VCaP (cell line): Measurements from ENCODE around the gene TNNT3.

Source experiments
- H3K27ac ChIP-seq: fragments of 450-650 bp; 2 replicates; pipeline ENCODE4 v1.5.1; 2017
- TF ChIP-seq, protein P1 (sequence below): fragments of 450-650 bp; conservative IDR thresholded peaks from 2 replicates; pipeline ENCODE4 v1.5.1; 2017; ENCODE audit warnings: mild to moderate bottlenecking, moderate library complexity

Gene TNNT3

GRCh38 chr11:1924646-1925372 lies 5.3 kb downstream of the TNNT3 start:
- H3K27ac ChIP-seq = no peak overlapping the region
- TF ChIP-seq, protein P1, sequence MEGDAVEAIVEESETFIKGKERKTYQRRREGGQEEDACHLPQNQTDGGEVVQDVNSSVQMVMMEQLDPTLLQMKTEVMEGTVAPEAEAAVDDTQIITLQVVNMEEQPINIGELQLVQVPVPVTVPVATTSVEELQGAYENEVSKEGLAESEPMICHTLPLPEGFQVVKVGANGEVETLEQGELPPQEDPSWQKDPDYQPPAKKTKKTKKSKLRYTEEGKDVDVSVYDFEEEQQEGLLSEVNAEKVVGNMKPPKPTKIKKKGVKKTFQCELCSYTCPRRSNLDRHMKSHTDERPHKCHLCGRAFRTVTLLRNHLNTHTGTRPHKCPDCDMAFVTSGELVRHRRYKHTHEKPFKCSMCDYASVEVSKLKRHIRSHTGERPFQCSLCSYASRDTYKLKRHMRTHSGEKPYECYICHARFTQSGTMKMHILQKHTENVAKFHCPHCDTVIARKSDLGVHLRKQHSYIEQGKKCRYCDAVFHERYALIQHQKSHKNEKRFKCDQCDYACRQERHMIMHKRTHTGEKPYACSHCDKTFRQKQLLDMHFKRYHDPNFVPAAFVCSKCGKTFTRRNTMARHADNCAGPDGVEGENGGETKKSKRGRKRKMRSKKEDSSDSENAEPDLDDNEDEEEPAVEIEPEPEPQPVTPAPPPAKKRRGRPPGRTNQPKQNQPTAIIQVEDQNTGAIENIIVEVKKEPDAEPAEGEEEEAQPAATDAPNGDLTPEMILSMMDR = no peak

DNA sequence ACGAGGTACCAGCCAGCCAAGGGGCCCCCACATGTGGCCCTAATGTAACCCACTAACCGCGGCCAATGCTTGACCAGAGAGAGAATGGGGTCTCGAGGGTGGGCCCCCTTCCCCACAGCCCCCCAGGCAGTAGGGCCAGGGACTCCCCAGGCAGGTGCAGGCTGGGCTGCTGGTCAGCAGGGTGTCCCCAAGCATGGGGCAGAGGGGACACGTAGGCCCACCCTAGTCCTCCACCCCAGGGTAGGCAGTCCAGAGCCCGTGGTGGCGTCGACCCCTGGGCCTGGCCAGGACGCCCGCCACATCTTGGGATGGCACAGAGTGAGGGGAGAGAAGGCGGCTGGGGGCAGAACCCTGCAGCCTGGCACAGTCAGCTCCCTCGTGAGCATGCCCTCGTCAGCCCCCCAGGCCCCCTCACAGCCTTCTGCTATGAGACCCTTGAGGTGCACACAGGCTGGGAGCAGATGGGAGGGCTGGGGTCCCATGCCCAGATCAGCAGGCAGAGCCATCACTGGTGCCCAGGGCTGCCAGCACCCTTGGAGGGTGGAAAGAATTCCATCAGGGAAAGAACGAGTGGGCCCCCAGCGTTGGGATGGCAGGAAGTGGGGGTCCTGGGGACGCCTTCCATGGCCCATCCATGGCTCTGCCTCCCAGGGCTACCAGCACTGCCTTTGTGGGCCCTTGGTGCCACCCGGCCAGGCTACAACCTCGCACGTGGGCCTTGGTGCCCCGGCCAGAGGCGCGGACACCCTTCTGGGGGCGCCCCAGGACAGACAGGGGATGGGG lies 6.1 kb downstream of the TNNT3 start:
- TF ChIP-seq, protein P1 = no peak
- no peak overlapping the region for H3K27ac ChIP-seq

GRCh38 chr11:1926156-1927025 lies 6.9 kb downstream of the TNNT3 start:
- H3K27ac ChIP-seq = no peak overlapping the region
- TF ChIP-seq, protein P1 = no peak

DNA sequence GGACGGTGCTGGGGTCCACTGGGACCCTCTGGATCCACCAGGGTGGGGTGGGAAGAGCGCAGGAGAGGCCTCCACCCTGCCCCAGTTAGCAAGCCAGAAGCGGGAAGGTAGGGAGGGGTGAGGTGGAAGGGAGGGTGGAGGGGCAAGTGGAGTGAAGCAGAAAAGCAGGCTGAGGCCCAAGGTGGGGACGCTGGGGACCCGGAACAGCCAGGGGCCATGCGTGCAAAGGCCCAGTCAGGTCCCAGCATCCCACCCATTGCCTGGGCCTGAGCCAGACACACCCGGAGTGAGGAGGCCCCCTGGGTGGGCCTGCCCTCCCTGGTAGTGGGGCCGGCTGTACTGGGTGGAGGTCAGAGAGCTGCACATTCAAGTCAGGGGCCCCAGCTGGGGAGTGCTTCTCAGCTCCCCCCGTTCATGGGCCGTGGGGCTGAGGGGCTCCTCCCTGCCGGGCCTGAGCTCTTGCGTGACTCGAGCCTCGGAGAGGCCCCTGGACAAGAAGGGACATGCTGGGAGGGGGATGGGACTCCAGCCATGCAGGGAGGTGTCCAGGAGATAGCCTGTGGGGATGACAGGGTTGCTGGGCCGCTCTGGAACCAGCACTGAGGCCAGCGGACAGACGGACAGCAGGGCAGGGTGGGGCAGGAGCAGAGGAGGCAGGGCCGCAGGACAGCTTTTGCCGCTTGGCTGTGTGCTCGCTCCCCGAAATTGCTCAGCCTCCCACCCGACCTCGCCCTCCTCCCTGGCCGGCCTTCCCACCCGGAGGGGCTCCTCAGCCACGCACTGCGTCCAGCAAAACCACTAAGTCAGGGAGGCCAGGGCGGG lies 7.7 kb downstream of the TNNT3 start:
- TF ChIP-seq, protein P1 = no peak
- H3K27ac ChIP-seq = no peak overlapping the region

- TF ChIP-seq, protein P1 = no peak
- no peak overlapping the region for H3K27ac ChIP-seq
These were observed 8.5 kb downstream of the TNNT3 start for GRCh38 chr11:1927848-1928469.

GRCh38 chr11:1928470-1928890 lies 9.0 kb downstream of the TNNT3 start:
- TF ChIP-seq, protein P1 = no peak
- H3K27ac ChIP-seq = no peak overlapping the region
